KMS-11 (cell line): ENCODE measurements around the gene LARGE1.

Source experiments
- H2AFZ ChIP-seq: fragments of 200-600 bp; sonication (generic); 2 replicates; pipeline ENCODE4 v1.6.1; 2016; ENCODE audit warnings: antibody characterized with exemption, mixed run types, low read depth
- H3K27ac ChIP-seq: fragments of 200-600 bp; sonication (generic); 2 replicates; pipeline ENCODE4 v1.6.1; 2016; ENCODE audit warnings: mild to moderate bottlenecking, mixed run types
- H3K27me3 ChIP-seq: fragments of 200-600 bp; sonication (generic); 2 replicates; pipeline ENCODE4 v1.6.1; 2017; ENCODE audit warnings: mild to moderate bottlenecking, low read depth, mixed run types, moderate library complexity; ENCODE audit not compliant: insufficient read depth
- H3K36me3 ChIP-seq: fragments of 200-600 bp; sonication (generic); 2 replicates; pipeline ENCODE4 v1.6.1; 2017; ENCODE audit warnings: mild to moderate bottlenecking, mixed run types; ENCODE audit not compliant: insufficient read depth
- H3K4me1 ChIP-seq: fragments of 200-600 bp; sonication (generic); 2 replicates; pipeline ENCODE4 v1.6.1; 2016; ENCODE audit warnings: mild to moderate bottlenecking, low read depth, mixed run types; ENCODE audit not compliant: poor library complexity, severe bottlenecking
- H3K4me2 ChIP-seq: fragments of 200-600 bp; sonication (generic); 2 replicates; pipeline ENCODE4 v1.7.0; 2016; ENCODE audit warnings: mild to moderate bottlenecking, mixed run types
- H3K4me3 ChIP-seq: fragments of 200-600 bp; sonication (generic); IDR thresholded peaks from 2 replicates; pipeline ENCODE4 v1.6.1; 2017; ENCODE audit warnings: low read depth, low read length, mixed read lengths; ENCODE audit not compliant: insufficient read depth
- H3K79me2 ChIP-seq: fragments of 200-600 bp; sonication (generic); 2 replicates; pipeline ENCODE4 v1.6.1; 2016; ENCODE audit warnings: low read depth, mixed run types; ENCODE audit not compliant: insufficient read depth
- H3K9ac ChIP-seq: fragments of 200-600 bp; sonication (generic); 2 replicates; pipeline ENCODE4 v1.6.1; 2016; ENCODE audit warnings: mild to moderate bottlenecking, mixed run types
- H4K20me1 ChIP-seq: fragments of 200-600 bp; sonication (generic); 2 replicates; pipeline ENCODE4 v1.6.1; 2016; ENCODE audit warnings: mild to moderate bottlenecking, mixed run types; ENCODE audit not compliant: insufficient read depth
- CTCF ChIP-seq: fragments of 200-600 bp; sonication (generic); conservative IDR thresholded peaks from 2 replicates; pipeline ENCODE4 v1.6.1; 2017; ENCODE audit warnings: low read depth, mild to moderate bottlenecking, antibody characterized with exemption, low read length, moderate library complexity, mixed read lengths

LARGE1 gene

GRCh38 chr22:33575771-33576170 is 344.5 kb downstream of the LARGE1 start:
- no peak for TF ChIP-seq CTCF
- Histone ChIP-seq H3K27ac (no peak overlapping the region), H3K27me3 (no peaks in the 10 kb centered on the region), H4K20me1 (no peaks in the 10 kb centered on the region), H2AFZ (no peak overlapping the region), H3K79me2 (no peaks in the 10 kb centered on the region), H3K36me3 (no peaks in the 10 kb centered on the region), H3K4me1 (no peaks in the 10 kb centered on the region), H3K9ac (no peak overlapping the region), H3K4me2 (no peak overlapping the region), H3K4me3 (no peak overlapping the region)

GRCh38 chr22:33575041-33575440 is 345.2 kb downstream of the LARGE1 start:
- Histone ChIP-seq H3K4me2 (no peak overlapping the region), H3K27ac (no peak overlapping the region), H3K27me3 (no peaks in the 10 kb centered on the region), H3K79me2 (no peaks in the 10 kb centered on the region), H3K4me1 (no peaks in the 10 kb centered on the region), H3K36me3 (no peaks in the 10 kb centered on the region), H3K9ac (no peak overlapping the region), H3K4me3 (no peak overlapping the region), H4K20me1 (no peaks in the 10 kb centered on the region), H2AFZ (no peak overlapping the region)
- TF ChIP-seq CTCF: no peak

DNA sequence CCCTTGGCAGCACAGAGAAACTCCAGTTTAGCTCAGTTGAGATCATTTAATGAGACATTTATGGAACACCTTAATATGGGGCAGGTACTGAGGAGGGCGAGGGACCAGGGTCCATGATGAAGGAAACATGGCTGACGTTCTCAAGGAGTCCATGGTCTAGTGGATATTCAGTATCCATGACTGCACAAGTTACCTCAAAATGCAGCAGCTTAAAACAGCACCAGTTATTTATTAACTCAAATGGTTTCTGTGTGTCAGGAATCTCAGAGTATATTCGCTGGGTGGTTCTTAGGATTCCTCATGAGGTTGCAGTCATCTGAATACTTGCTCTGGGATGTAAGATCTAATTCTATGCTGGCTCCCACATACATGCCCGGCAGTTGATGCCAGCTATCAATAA is 346.8 kb downstream of the LARGE1 start:
- H3K27ac ChIP-seq: no peak overlapping the region
- TF ChIP-seq CTCF: no peak
- H3K79me2 ChIP-seq: no peaks in the 10 kb centered on the region
- no peaks in the 10 kb centered on the region for H3K36me3 ChIP-seq
- H3K9ac ChIP-seq: no peak overlapping the region
- H3K27me3 ChIP-seq: no peaks in the 10 kb centered on the region
- H3K4me2 ChIP-seq: no peak overlapping the region
- H2AFZ ChIP-seq: no peak overlapping the region
- no peaks in the 10 kb centered on the region for H3K4me1 ChIP-seq
- no peaks in the 10 kb centered on the region for H4K20me1 ChIP-seq
- H3K4me3 ChIP-seq: no peak overlapping the region

GRCh38 chr22:33572086-33572485 is 348.2 kb downstream of the LARGE1 start:
- no peak overlapping the region for H3K4me3 ChIP-seq
- TF ChIP-seq CTCF: no peak

More at GRCh38 chr22:33572086-33572485, 348.2 kb downstream of the LARGE1 start:
- no peak overlapping the region for H3K4me2 ChIP-seq
- H3K27me3 ChIP-seq: no peaks in the 10 kb centered on the region
- H3K27ac ChIP-seq: no peak overlapping the region
- no peak overlapping the region for H3K9ac ChIP-seq
- H3K79me2 ChIP-seq: no peaks in the 10 kb centered on the region
- H3K4me1 ChIP-seq: no peaks in the 10 kb centered on the region
- no peaks in the 10 kb centered on the region for H4K20me1 ChIP-seq
- no peaks in the 10 kb centered on the region for H3K36me3 ChIP-seq
- no peak overlapping the region for H2AFZ ChIP-seq
